GM23338 (cell line): ENCODE results near the gene SLC25A11. TPM values are rescaled to one million over a fixed set of nuclear protein-coding genes. Genes with fewer than 3 reads are reported as not detected.
A peak's percentile ranks its signal among the peaks of the same experiment; 100 is the strongest.

Experiments used
- ATAC-seq: fragments of 200-7000 bp; cut with Tn5 transposase; 3 replicates; pipeline ENCODE4 v1.9.1; 2020
- DNase-seq: peaks from one replicate; pipeline ENCODE4 v3.0.0-alpha.2; 2015; ENCODE audit warnings: low spot score
- H2AFZ ChIP-seq: fragments of 200-600 bp; sonication (generic); 2 replicates; pipeline ENCODE4 v1.8.0; 2016; ENCODE audit warnings: antibody characterized with exemption, mild to moderate bottlenecking, moderate library complexity
- H3F3A ChIP-seq: fragments of 200-600 bp; sonication (generic); replicated peaks from 2 replicates; pipeline ENCODE4 v1.8.0; 2017; ENCODE audit warnings: antibody characterized with exemption, mixed run types, low read depth
- H3K27ac ChIP-seq: fragments of 200-600 bp; sonication (generic); 2 replicates; pipeline ENCODE4 v1.6.1; 2016; ENCODE audit warnings: low read depth
- H3K27me3 ChIP-seq: fragments of 200-600 bp; sonication (generic); 2 replicates; pipeline ENCODE4 v1.8.0; 2016; ENCODE audit warnings: mild to moderate bottlenecking, mixed run types, moderate library complexity; ENCODE audit not compliant: insufficient read depth
- H3K36me3 ChIP-seq: fragments of 200-600 bp; sonication (generic); 2 replicates; pipeline ENCODE4 v1.8.0; 2016; ENCODE audit warnings: mild to moderate bottlenecking; ENCODE audit not compliant: insufficient read depth
- H3K4me1 ChIP-seq: fragments of 200-600 bp; sonication (generic); 2 replicates; pipeline ENCODE4 v1.8.0; 2016; ENCODE audit warnings: mild to moderate bottlenecking, moderate library complexity; ENCODE audit not compliant: insufficient read depth
- H3K4me2 ChIP-seq: fragments of 200-600 bp; sonication (generic); 2 replicates; pipeline ENCODE4 v1.7.1; 2017; ENCODE audit warnings: mixed run types
- H3K4me3 ChIP-seq: fragments of 200-600 bp; sonication (generic); 2 replicates; pipeline ENCODE4 v1.6.1; 2016; ENCODE audit warnings: mixed run types
- H3K79me2 ChIP-seq: fragments of 200-600 bp; sonication (generic); replicated peaks from 2 replicates; pipeline ENCODE4 v1.8.0; 2017; ENCODE audit warnings: mild to moderate bottlenecking; ENCODE audit not compliant: insufficient read depth
- H3K9me2 ChIP-seq: fragments of 200-600 bp; sonication (generic); 2 replicates; pipeline ENCODE4 v1.8.0; 2017; ENCODE audit not compliant: insufficient read depth
- H4K20me1 ChIP-seq: fragments of 200-600 bp; sonication (generic); replicated peaks from 2 replicates; pipeline ENCODE4 v1.8.0; 2017; ENCODE audit warnings: mild to moderate bottlenecking; ENCODE audit not compliant: insufficient read depth
- H3K27ac Mint-ChIP-seq: 2 replicates; pipeline ENCODE4 v1.8.0; 2020; ENCODE audit warnings: inconsistent platforms, mild to moderate bottlenecking, moderate library complexity, mixed read lengths
- H3K27me3 Mint-ChIP-seq: 3 replicates; pipeline ENCODE4 v1.8.0; 2022; ENCODE audit warnings: low read depth, mild to moderate bottlenecking, moderate library complexity, mixed read lengths, inconsistent platforms; ENCODE audit not compliant: insufficient read depth, poor library complexity
- H3K36me3 Mint-ChIP-seq: 3 replicates; pipeline ENCODE4 v1.8.0; 2021; ENCODE audit warnings: low read depth, mild to moderate bottlenecking, inconsistent platforms, moderate library complexity, mixed read lengths
- H3K4me1 Mint-ChIP-seq: 3 replicates; pipeline ENCODE4 v1.8.0; 2020; ENCODE audit warnings: mild to moderate bottlenecking, inconsistent platforms, mixed read lengths
- H3K4me3 Mint-ChIP-seq: 3 replicates; pipeline ENCODE4 v1.8.0; 2021; ENCODE audit warnings: moderate library complexity, mild to moderate bottlenecking, inconsistent platforms, mixed read lengths
- H3K9me3 Mint-ChIP-seq: 3 replicates; pipeline ENCODE4 v1.8.0; 2020; ENCODE audit warnings: moderate library complexity, mild to moderate bottlenecking, inconsistent platforms, mixed read lengths
- POLR2AphosphoS5 ChIP-seq: IDR thresholded peaks from 2 replicates; pipeline ENCODE4 v1.6.1; 2016; ENCODE audit warnings: antibody characterized with exemption, low read depth
- STAT1 ChIP-seq: IDR thresholded peaks from one replicate; pipeline ENCODE4 v1.6.1; 2016; ENCODE audit warnings: antibody characterized with exemption; ENCODE audit not compliant: unreplicated experiment
- ZNF331 ChIP-seq: fragments of 250-450 bp; sonication (Bioruptor Pico); IDR thresholded peaks from 2 replicates; pipeline ENCODE4 v1.5.0; 2020; ENCODE audit warnings: low read depth, mild to moderate bottlenecking, moderate library complexity
- polyA plus RNA-seq: library from polyadenylated mRNA; unstranded; fragments of >200 nt; fragmentation: Nextera tagmentation; extraction: Ambion mirVana; gene quantifications from 2 replicates; pipeline ENCODE4 v1.2.1, GENCODE V29; 2016
- total RNA-seq: library from RNA; depleted of rRNA; stranded (reverse); fragments of >200 nt; shearing (Covaris generic); gene quantifications from 2 replicates; pipeline ENCODE4 v1.2.3, GENCODE V29; 2014
- TF ChIP-seq, protein P1 (sequence below): IDR thresholded peaks from 2 replicates; pipeline ENCODE4 v1.6.1; 2016; ENCODE audit warnings: antibody characterized with exemption
- TF ChIP-seq, protein P2 (sequence below), 2 experiments: fragments of 200-600 bp in 1 of 2; sonication (generic) in 1 of 2; conservative IDR thresholded peaks; 2 replicates each; pipeline versions ENCODE4 v1.5.1 to v1.6.1; 2016 to 2017; ENCODE audit warnings: antibody characterized with exemption in 2 of 2, low read depth in 2 of 2, mild to moderate bottlenecking in 2 of 2, moderate library complexity in 1 of 2

The SLC25A11 gene
- total and polyA plus RNA-seq, 2 experiments from 2014 or later: 37.8 to 73.6 TPM

DNA sequence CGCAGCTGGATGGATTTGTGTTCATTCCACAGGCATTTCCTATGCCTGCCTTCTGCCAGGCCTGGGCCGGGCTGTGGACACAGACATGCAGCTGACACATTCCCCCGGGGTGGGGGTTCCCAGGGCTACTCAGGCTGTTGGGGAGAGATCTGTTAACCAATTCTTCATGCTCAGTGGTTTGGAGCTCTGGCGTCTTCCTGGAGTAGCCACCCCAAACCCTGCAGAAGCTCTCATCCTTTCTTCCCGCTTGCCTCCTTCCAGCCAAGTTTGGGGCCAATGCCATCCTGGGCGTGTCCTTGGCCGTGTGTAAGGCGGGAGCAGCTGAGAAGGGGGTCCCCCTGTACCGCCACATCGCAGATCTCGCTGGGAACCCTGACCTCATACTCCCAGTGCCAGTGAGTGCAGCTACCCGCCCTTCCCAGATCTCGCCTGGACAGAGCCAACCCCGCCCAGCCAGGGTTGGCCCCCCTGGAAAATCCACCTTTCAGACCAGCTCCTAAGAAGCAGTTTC is 13.7 kb upstream of the SLC25A11 start:
- Histone ChIP-seq H3K4me1 (peaks cover 18% of the 10 kb centered on the region), H2AFZ (no peak overlapping the region), H3K79me2 (no peaks in the 10 kb centered on the region), H3K4me3 (no peak overlapping the region), H3K27me3 (no peaks in the 10 kb centered on the region), H3K27ac (no peak overlapping the region), H3K4me2 (no peak overlapping the region), H4K20me1 (no peaks in the 10 kb centered on the region; the same call in 1 of the 2 replicates), H3F3A (no peaks in the 10 kb centered on the region; the same call in 1 of the 2 replicates), H3K36me3 (no peaks in the 10 kb centered on the region), H3K9me2 (no peaks in the 10 kb centered on the region)
- Mint-ChIP-seq H3K4me1 (peaks cover 28% of the 10 kb centered on the region), H3K36me3 (peaks cover 11% of the 10 kb centered on the region; the same call in 2 of the 3 replicates), H3K27me3 (peaks cover 20% of the 10 kb centered on the region), H3K27ac (no peak overlapping the region), H3K4me3 (no peak overlapping the region; the same call in 2 of the 3 replicates), H3K9me3 (peaks cover 4% of the 10 kb centered on the region; the same call in 1 of the 3 replicates)
- ATAC-seq: no peak
- no peak for TF ChIP-seq ZNF331 (CRISPR knock-in tag)
- no peak for TF ChIP-seq STAT1
- no peak for DNase-seq

DNA sequence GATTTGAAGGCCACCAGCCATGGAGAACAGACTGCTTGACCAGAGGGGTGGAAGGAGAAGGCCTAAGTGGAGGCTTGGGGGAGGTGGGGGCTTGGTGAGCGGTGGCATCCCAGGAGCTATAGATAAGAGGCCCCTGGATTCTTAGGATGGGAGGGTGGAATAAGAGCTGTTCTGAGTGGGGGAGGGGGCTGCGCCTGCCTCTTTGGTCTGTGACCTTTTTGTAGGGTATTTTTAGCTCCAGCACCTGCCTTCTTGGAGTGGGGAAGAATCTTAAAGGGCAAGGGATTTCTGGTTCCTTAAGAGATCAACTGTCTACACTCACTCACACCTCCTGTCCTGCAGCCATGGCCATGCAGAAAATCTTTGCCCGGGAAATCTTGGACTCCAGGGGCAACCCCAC is 11.6 kb upstream of the SLC25A11 start:
- H2AFZ ChIP-seq: no peak overlapping the region

DNA sequence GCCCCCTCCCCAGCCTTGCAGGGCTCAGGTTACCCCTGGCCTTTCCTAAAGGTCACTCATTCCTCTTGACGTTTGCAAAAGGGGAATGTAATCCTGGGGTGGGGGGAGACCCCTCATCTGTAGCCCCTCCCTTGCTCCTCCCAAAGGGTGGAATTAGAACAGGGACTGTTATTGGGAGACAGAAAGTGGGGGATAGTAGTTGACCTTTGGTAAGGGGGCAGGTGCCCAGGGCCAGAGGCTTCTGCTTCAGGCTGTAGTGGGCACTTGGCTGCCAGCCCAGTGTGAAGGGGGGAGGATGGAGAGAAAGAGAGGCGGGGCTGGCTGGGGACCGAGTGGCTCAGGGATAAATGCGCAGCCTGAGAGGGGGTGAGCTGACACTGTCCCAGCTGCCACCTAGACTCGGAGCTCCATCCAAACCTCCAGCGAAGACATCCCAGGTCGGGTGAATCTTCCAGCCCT is 10.9 kb upstream of the SLC25A11 start, which contains the start of gene ENO3:
TSS of gene ENO3 (plus strand) at position 374 of the 459 bp plus-strand sequence. CDS start 711 bp downstream, outside the sequence.
- Histone ChIP-seq H3K4me2 (peak within 1 kb of the TSS; percentile 96), H3F3A (peaks cover 16% of the 10 kb centered on the region), H3K36me3 (peaks cover 9% of the 10 kb centered on the region), H3K4me3 (peak within 1 kb of the TSS; percentile 96), H4K20me1 (peaks cover 10% of the 10 kb centered on the region), H2AFZ (peak within 1 kb of the TSS; percentile 5; the same call in 1 of the 2 replicates), H3K4me1 (peaks cover 27% of the 10 kb centered on the region), H3K79me2 (peaks cover 25% of the 10 kb centered on the region), H3K9me2 (no peaks in the 10 kb centered on the region), H3K27ac (peak within 1 kb of the TSS; percentile 96), H3K27me3 (no peaks in the 10 kb centered on the region)
- Mint-ChIP-seq H3K36me3 (peaks cover 23% of the 10 kb centered on the region), H3K4me3 (peak within 1 kb of the TSS; percentile 88), H3K9me3 (no peaks in the 10 kb centered on the region; the same call in 2 of the 3 replicates), H3K4me1 (peaks cover 33% of the 10 kb centered on the region), H3K27ac (peak within 1 kb of the TSS; percentile 95), H3K27me3 (peaks cover 21% of the 10 kb centered on the region)
- TF ChIP-seq POLR2AphosphoS5: peak; percentile 19; the same call in 1 of the 2 replicates
- TF ChIP-seq, protein P1, sequence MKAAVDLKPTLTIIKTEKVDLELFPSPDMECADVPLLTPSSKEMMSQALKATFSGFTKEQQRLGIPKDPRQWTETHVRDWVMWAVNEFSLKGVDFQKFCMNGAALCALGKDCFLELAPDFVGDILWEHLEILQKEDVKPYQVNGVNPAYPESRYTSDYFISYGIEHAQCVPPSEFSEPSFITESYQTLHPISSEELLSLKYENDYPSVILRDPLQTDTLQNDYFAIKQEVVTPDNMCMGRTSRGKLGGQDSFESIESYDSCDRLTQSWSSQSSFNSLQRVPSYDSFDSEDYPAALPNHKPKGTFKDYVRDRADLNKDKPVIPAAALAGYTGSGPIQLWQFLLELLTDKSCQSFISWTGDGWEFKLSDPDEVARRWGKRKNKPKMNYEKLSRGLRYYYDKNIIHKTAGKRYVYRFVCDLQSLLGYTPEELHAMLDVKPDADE: no peak
- ATAC-seq (peak; percentile 2), DNase-seq (peak; percentile 60)

More for the DNA sequence above, 11.6 kb upstream of the SLC25A11 start:
- TF ChIP-seq, protein P2, sequence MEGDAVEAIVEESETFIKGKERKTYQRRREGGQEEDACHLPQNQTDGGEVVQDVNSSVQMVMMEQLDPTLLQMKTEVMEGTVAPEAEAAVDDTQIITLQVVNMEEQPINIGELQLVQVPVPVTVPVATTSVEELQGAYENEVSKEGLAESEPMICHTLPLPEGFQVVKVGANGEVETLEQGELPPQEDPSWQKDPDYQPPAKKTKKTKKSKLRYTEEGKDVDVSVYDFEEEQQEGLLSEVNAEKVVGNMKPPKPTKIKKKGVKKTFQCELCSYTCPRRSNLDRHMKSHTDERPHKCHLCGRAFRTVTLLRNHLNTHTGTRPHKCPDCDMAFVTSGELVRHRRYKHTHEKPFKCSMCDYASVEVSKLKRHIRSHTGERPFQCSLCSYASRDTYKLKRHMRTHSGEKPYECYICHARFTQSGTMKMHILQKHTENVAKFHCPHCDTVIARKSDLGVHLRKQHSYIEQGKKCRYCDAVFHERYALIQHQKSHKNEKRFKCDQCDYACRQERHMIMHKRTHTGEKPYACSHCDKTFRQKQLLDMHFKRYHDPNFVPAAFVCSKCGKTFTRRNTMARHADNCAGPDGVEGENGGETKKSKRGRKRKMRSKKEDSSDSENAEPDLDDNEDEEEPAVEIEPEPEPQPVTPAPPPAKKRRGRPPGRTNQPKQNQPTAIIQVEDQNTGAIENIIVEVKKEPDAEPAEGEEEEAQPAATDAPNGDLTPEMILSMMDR (conservative IDR thresholded peaks at IDR 0.05; ENCODE audit: low read depth in 2 of 2): no peak
- H3K27ac Mint-ChIP-seq: no peak overlapping the region
- ATAC-seq (no peak), DNase-seq (no peak)
- peaks cover 18% of the 10 kb centered on the region for H3K79me2 ChIP-seq
- peak overlapping the region; percentile 88 for H3K4me3 Mint-ChIP-seq
- H3F3A ChIP-seq: peaks cover 9% of the 10 kb centered on the region
- peak overlapping the region; percentile 96 for H3K4me3 ChIP-seq
- no peaks in the 10 kb centered on the region for H3K9me2 ChIP-seq
- peaks cover 4% of the 10 kb centered on the region; the same call in 1 of the 2 replicates for H3K36me3 ChIP-seq
- peaks cover 30% of the 10 kb centered on the region for H3K4me1 Mint-ChIP-seq
- H3K4me2 ChIP-seq: peak overlapping the region; percentile 96
- peaks cover 4% of the 10 kb centered on the region; the same call in 2 of the 3 replicates for H3K9me3 Mint-ChIP-seq
- peaks cover 18% of the 10 kb centered on the region for H3K27me3 Mint-ChIP-seq
- H3K27me3 ChIP-seq: no peaks in the 10 kb centered on the region
- H3K27ac ChIP-seq: peak overlapping the region; percentile 96; the same call in 1 of the 2 replicates
- peaks cover 19% of the 10 kb centered on the region for H3K36me3 Mint-ChIP-seq
- H3K4me1 ChIP-seq: peaks cover 21% of the 10 kb centered on the region
- peaks cover 5% of the 10 kb centered on the region for H4K20me1 ChIP-seq
